ENCODE measurements around the gene SEMA4C. TPM values are rescaled to one million over a fixed set of nuclear protein-coding genes. Genes with fewer than 3 reads are reported as not detected.

SEMA4C gene
- total RNA-seq, 2 donors from 2014 or later, result 82.5 to 92.1 TPM

GRCh38 chr2:96819128-96819875, 50.6 kb downstream of the SEMA4C start:
- peak; percentile 68 for DNase-seq
- H3K27ac Mint-ChIP-seq, result no peak overlapping the region
- TF ChIP-seq, protein P1, sequence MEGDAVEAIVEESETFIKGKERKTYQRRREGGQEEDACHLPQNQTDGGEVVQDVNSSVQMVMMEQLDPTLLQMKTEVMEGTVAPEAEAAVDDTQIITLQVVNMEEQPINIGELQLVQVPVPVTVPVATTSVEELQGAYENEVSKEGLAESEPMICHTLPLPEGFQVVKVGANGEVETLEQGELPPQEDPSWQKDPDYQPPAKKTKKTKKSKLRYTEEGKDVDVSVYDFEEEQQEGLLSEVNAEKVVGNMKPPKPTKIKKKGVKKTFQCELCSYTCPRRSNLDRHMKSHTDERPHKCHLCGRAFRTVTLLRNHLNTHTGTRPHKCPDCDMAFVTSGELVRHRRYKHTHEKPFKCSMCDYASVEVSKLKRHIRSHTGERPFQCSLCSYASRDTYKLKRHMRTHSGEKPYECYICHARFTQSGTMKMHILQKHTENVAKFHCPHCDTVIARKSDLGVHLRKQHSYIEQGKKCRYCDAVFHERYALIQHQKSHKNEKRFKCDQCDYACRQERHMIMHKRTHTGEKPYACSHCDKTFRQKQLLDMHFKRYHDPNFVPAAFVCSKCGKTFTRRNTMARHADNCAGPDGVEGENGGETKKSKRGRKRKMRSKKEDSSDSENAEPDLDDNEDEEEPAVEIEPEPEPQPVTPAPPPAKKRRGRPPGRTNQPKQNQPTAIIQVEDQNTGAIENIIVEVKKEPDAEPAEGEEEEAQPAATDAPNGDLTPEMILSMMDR (conservative IDR thresholded peaks at IDR 0.05), result no peak

GRCh38 chr2:96817882-96818281, 52.0 kb downstream of the SEMA4C start:
- Histone ChIP-seq H3K9me3 (ENCODE audit: control insufficient read depth, low read length) (no peaks in the 10 kb centered on the region), H3K36me3 (ENCODE audit: control insufficient read depth, insufficient read depth, low read length) (peaks cover 6% of the 10 kb centered on the region), H3K4me1 (ENCODE audit: control insufficient read depth, insufficient read depth, low read length) (peaks cover 6% of the 10 kb centered on the region), H3K9ac (ENCODE audit: extremely low read depth, low read length, poor library complexity, severe bottlenecking) (no peak overlapping the region), H3K27me3 (ENCODE audit: control insufficient read depth, insufficient read depth, low read length, poor library complexity, severe bottlenecking) (no peaks in the 10 kb centered on the region), H3K27ac (ENCODE audit: low read depth, low read length) (no peak overlapping the region), H3K4me3 (ENCODE audit: low read length) (peak overlapping the region; percentile 82)
- DNase-seq, result no peak
- Mint-ChIP-seq H3K27me3 (ENCODE audit: insufficient read depth) (peaks cover 3% of the 10 kb centered on the region), H3K27ac (no peak overlapping the region), H3K9me3 (no peaks in the 10 kb centered on the region), H3K4me3 (peak overlapping the region; percentile 67), H3K36me3 (ENCODE audit: low read depth) (peaks cover 27% of the 10 kb centered on the region), H3K4me1 (peaks cover 44% of the 10 kb centered on the region)
- TF ChIP-seq, protein P1 (conservative IDR thresholded peaks at IDR 0.05), result no peak
- WGBS, 2 experiments (ENCODE audit: insufficient coverage in 1 of 2, insufficient read length in 1 of 2), result 62 to 76% methylated on average over 8 of the region's 8 CpGs

More at GRCh38 chr2:96819128-96819875, 50.6 kb downstream of the SEMA4C start:
- peak overlapping the region; percentile 82 for H3K4me3 ChIP-seq (ENCODE audit: low read length)
- no peaks in the 10 kb centered on the region for H3K9me3 ChIP-seq (ENCODE audit: control insufficient read depth, low read length)
- H3K4me3 Mint-ChIP-seq, result peak overlapping the region; percentile 67
- H3K9ac ChIP-seq (ENCODE audit: extremely low read depth, low read length, poor library complexity, severe bottlenecking), result no peak overlapping the region
- no peak overlapping the region for H3K27ac ChIP-seq (ENCODE audit: low read depth, low read length)
- no peaks in the 10 kb centered on the region for H3K9me3 Mint-ChIP-seq
- peaks cover 48% of the 10 kb centered on the region for H3K4me1 Mint-ChIP-seq
- 77 to 84% methylated on average over 8 to 10 of the region's 10 CpGs for WGBS, 2 experiments (ENCODE audit: insufficient coverage in 1 of 2, insufficient read length in 1 of 2)
- H3K36me3 ChIP-seq (ENCODE audit: control insufficient read depth, insufficient read depth, low read length), result peaks cover 13% of the 10 kb centered on the region
- H3K36me3 Mint-ChIP-seq (ENCODE audit: low read depth), result peaks cover 27% of the 10 kb centered on the region
- peaks cover 10% of the 10 kb centered on the region for H3K4me1 ChIP-seq (ENCODE audit: control insufficient read depth, insufficient read depth, low read length)
- peaks cover 3% of the 10 kb centered on the region for H3K27me3 Mint-ChIP-seq (ENCODE audit: insufficient read depth)
- no peaks in the 10 kb centered on the region for H3K27me3 ChIP-seq (ENCODE audit: control insufficient read depth, insufficient read depth, low read length, poor library complexity, severe bottlenecking)

GRCh38 chr2:96816836-96817702, 52.8 kb downstream of the SEMA4C start:
- H3K36me3 Mint-ChIP-seq (ENCODE audit: low read depth), result peaks cover 30% of the 10 kb centered on the region
- H3K27ac Mint-ChIP-seq, result no peak overlapping the region
- Histone ChIP-seq H3K9me3 (ENCODE audit: control insufficient read depth, low read length) (no peaks in the 10 kb centered on the region), H3K9ac (ENCODE audit: extremely low read depth, low read length, poor library complexity, severe bottlenecking) (peak overlapping the region; percentile 15), H3K27ac (ENCODE audit: low read depth, low read length) (no peak overlapping the region), H3K27me3 (ENCODE audit: control insufficient read depth, insufficient read depth, low read length, poor library complexity, severe bottlenecking) (no peaks in the 10 kb centered on the region), H3K36me3 (ENCODE audit: control insufficient read depth, insufficient read depth, low read length) (no peaks in the 10 kb centered on the region), H3K4me1 (ENCODE audit: control insufficient read depth, insufficient read depth, low read length) (peaks cover 6% of the 10 kb centered on the region), H3K4me3 (ENCODE audit: low read length) (peak overlapping the region; percentile 82)
- TF ChIP-seq, protein P1 (conservative IDR thresholded peaks at IDR 0.05), result no peak
- H3K4me3 Mint-ChIP-seq, result peak overlapping the region; percentile 67
- H3K27me3 Mint-ChIP-seq (ENCODE audit: insufficient read depth), result peaks cover 3% of the 10 kb centered on the region
- DNase-seq, result peak; percentile 66
- H3K4me1 Mint-ChIP-seq, result peaks cover 44% of the 10 kb centered on the region
- no peaks in the 10 kb centered on the region for H3K9me3 Mint-ChIP-seq
- WGBS, 2 experiments (ENCODE audit: insufficient coverage in 1 of 2, insufficient read length in 1 of 2), result 3 to 4% methylated on average over 34 to 89 of the region's 89 CpGs
